Right cardiac atrium (tissue), 5 donors: ENCODE results near the gene TEX261. TPM values are rescaled to one million over a fixed set of nuclear protein-coding genes. Genes with fewer than 3 reads are reported as not detected.
"Not testable (repeated sequence)": the region's sequence is repeated elsewhere in the genome, so short reads cannot be mapped to it uniquely, and the experiment has no call there.

Experiments used
- ATAC-seq, 2 donors: fragments of 200-7000 bp; cut with Tn5 transposase; one replicate each; pipeline versions ENCODE4 v1.8.0 to v1.9.1; 2020; ENCODE audit warnings: moderate library complexity in 2 of 2, mild to moderate bottlenecking in 1 of 2
- DNase-seq, 3 donors: peaks; one replicate each; pipeline ENCODE4 v3.0.0-alpha.2; 2020
- H3K27ac ChIP-seq: one replicate; pipeline ENCODE4 v1.5.1; 2013; ENCODE audit warnings: mild to moderate bottlenecking, low read length, control low read depth, moderate library complexity
- H3K27me3 ChIP-seq: one replicate; pipeline ENCODE4 v1.6.1; 2013; ENCODE audit not compliant: control insufficient read depth, insufficient read depth
- H3K4me1 ChIP-seq: one replicate; pipeline ENCODE4 v1.6.1; 2013; ENCODE audit warnings: low read length; ENCODE audit not compliant: control insufficient read depth, insufficient read depth
- H3K4me3 ChIP-seq: one replicate; pipeline ENCODE4 v1.5.1; 2013; ENCODE audit warnings: low read length, control low read depth
- H3K9me3 ChIP-seq: one replicate; pipeline ENCODE4 v1.6.1; 2013; ENCODE audit warnings: low read length; ENCODE audit not compliant: control insufficient read depth
- WGBS: extraction: QIAGEN DNeasy Blood & Tissue Kit; methylation state at CpG from one replicate; pipeline ENCODE4 v1.1.7; 2013; 5-methylcytosine and 5-hydroxymethylcytosine counted together
- intact Hi-C, 4 donors: fragments of 100-400 bp; cut with DNase I; formaldehyde crosslinking; loops; one replicate each; pipeline versions ENCODE4 v1.11.0 to v1.14.0; 2022 to 2023
- long read RNA-seq, 4 donors: library from polyadenylated mRNA; unstranded; transcript quantifications; one replicate each; pipeline ENCODE4 v2.0.0, GENCODE V29; 2020 to 2021
- polyA plus RNA-seq: library from polyadenylated mRNA; stranded (reverse); fragments of 200-250 nt; gene quantifications from one replicate; pipeline ENCODE4 v1.2.3, GENCODE V29; 2013
- total RNA-seq, 4 donors: library from RNA; stranded (reverse); fragmentation: NEBNext Ultra II Directional; extraction: Animal tissue kit (Norgen Biotek cat#: 25700); gene quantifications; one replicate each; pipeline ENCODE4 v1.2.1, GENCODE V29; 2021
- donor health status: healthy with polysubstance abuse.
- donor health status: DM: no; HTN: yes; CAD: no.
- donor health status: DM: no; HTN: no; CAD: no.
- donor health status: DM: no; HTN: yes; CAD: no; lungs with severe emphysema.
- donor health status: DM: yes; HTN: yes; CAD: no.

Gene TEX261
- total RNA-seq = 10 to 100 TPM; 43.4 to 59.4 (median 51.0) TPM
- 37.7 TPM for polyA plus RNA-seq
- long read RNA-seq, donor 1, transcript TEX261-202 (5 exons, 758 nt) = minor isoform, 5 of 99 reads
- long read RNA-seq, donor 1, transcript TEX261-201 (6 exons, 3,441 nt) = major isoform, 60 of 99 reads
- long read RNA-seq, donor 1, partial matches to known transcripts = 7 of 99 reads
- long read RNA-seq, donor 1, other reads (novel, unspliced or antisense) = 26 of 99 reads
- long read RNA-seq, donor 2, transcript TEX261-202 (5 exons, 758 nt) = minor isoform, 9 of 70 reads
- long read RNA-seq, donor 2, transcript TEX261-201 (6 exons, 3,441 nt) = major isoform, 49 of 70 reads
- long read RNA-seq, donor 2, partial matches to known transcripts = 1 of 70 reads
- long read RNA-seq, donor 2, other reads (novel, unspliced or antisense) = 10 of 70 reads
- long read RNA-seq, donor 3, transcript TEX261-201 (6 exons, 3,441 nt) = major isoform, 15 of 59 reads
- long read RNA-seq, donor 3, partial matches to known transcripts = 38 of 59 reads
- long read RNA-seq, donor 3, other reads (novel, unspliced or antisense) = 1 of 59 reads
- long read RNA-seq, donor 4, transcript TEX261-201 (6 exons, 3,441 nt) = major isoform, 43 of 60 reads
- long read RNA-seq, donor 4, partial matches to known transcripts = 3 of 60 reads
- long read RNA-seq, donor 4, other reads (novel, unspliced or antisense) = 12 of 60 reads

DNA sequence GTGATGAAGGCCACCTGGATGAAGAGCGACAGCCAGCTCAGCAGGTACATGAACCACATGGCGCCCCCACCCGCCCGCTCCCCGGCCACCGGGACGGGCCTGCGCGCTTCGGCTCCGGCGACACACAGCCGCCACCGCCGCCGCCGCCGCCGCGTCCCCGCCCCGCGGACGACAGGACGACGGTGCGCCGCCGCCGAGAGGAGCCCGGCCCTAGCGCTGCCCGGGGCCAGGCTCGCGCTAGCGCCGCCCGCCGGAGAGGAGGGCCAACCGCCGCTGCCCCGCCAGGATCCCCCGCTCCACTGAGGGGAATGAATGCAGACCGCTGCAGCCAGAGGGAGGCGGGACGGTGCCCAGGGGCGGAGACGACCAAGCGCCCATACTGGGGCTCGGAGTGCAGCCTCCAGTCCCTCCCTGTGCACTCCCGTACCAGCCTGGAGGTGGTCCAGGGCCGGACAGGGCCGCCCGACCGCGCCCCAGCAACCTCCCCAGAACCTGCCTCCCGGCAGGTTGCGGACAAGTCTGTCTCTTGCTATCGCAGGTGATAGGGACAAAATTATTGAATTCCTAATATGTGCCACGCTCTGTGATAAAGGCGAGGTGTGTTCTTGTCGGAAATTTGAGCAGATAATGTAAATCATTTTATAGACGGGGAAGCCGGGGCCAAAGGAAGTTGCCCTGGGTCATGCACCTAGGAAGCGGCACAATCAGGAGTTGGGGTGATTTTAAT, at the start of gene TEX261:
TSS of gene TEX261 (minus strand) at position 175 of the 727 bp plus-strand sequence. CDS start at position 59, 116 bp downstream.
- intact Hi-C loops = no loop called here
- ATAC-seq (peak; percentile 98 to 99), DNase-seq (peak; percentile 91 to 97 (median 96))
- Histone ChIP-seq H3K4me1 (peaks cover 9% of the 10 kb centered on the region), H3K9me3 (no peaks in the 10 kb centered on the region), H3K4me3 (peak within 1 kb of the TSS; percentile 86), H3K27me3 (no peaks in the 10 kb centered on the region), H3K27ac (peak within 1 kb of the TSS; percentile 56)
- under 1% methylated on average over 65 of the region's 65 CpGs for WGBS

DNA sequence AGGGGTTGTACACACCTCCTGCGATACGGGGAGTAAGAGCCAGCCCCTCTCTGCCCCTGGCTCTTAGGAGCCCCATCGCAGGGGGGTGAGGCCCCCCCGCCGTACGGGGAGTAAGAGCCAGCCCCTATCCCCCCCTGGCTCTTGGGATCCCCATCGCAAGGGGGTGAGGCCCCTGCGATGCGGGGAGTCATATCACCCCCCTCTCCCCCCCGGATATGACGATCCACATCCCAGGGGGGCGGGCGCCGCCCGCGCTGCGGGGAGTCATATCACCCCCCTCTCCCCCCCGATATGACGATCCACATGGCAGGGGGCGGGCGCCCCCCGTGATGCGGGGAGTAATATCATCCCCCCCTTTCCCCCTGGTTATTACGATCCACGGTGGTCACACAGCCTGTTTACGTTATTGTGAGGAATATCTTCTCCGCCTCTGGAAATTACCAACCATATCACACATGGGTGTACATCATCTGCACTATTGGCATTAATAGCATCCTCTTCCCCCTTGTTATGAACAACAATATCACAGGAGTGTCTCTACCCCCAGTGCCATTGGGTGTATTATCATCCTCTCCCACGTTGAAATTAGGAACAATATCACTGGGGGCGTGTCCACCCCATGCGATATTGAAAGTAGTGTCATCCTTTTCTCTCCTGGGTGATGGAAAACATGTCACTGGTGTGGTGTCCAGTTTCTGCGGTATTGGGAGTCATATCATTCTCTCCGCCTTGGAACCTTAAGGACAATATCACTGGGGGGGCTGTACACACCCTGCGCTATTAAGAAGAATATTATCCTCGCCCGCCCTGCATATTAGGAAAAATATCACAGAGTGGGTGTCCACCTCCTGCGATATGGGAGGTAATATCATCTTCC, 49.1 kb upstream of the TEX261 start:
- Histone ChIP-seq H3K9me3 (no peaks in the 10 kb centered on the region), H3K4me3 (no peak overlapping the region), H3K27ac (no peak overlapping the region), H3K4me1 (no peaks in the 10 kb centered on the region), H3K27me3 (no peaks in the 10 kb centered on the region)
- DNase-seq = no peak
- 76% methylated on average over 36 of the region's 36 CpGs for WGBS
- intact Hi-C loops = no loop called here
- no peak for ATAC-seq

DNA sequence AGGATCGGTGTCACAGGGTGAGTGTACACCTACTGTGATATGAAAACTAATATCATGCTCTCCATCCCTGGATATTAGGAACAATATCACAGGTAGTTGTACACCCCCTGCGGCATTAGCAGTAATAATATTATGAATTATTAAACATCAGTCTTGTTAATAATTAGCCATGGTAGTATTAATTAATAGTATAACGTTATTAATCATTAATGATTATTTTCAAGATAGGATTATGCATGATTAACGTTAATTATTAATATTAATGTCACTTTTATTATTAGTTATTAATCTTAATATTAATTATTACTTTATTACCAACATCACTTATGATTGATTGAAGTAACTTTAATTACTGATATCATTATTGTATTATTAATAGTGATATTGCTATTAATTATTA, 47.6 kb upstream of the TEX261 start:
- intact Hi-C loops = no loop called here
- no peak overlapping the region for H3K4me3 ChIP-seq
- 70% methylated on average over 4 of the region's 4 CpGs for WGBS
- DNase-seq = no peak
- no peaks in the 10 kb centered on the region for H3K4me1 ChIP-seq
- ATAC-seq = no peak
- H3K27me3 ChIP-seq = no peaks in the 10 kb centered on the region
- H3K27ac ChIP-seq = no peak overlapping the region
- H3K9me3 ChIP-seq = no peaks in the 10 kb centered on the region

DNA sequence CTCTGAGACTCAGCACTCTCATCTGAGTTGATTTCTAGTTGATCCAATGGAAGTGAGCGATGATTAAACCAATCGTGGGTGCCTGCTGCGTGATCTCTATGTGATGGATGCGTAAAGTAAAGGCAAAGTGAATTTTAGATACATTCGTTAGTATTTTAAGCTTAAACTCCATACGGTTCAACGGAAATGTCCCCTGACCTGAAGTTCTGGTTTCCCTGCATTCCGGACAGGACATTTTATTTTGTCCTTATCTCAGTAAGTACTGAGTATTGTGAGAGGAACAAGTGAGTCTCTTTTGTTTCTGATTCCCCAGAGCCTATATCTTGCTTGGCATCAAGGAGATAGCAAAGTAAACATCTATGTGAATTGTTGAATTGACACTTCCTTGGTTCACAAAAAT, 41.6 kb upstream of the TEX261 start:
- H3K4me3 ChIP-seq, H3K27me3 ChIP-seq, H3K27ac ChIP-seq, H3K4me1 ChIP-seq, DNase-seq, H3K9me3 ChIP-seq, intact Hi-C loops, ATAC-seq: not testable (repeated sequence)
- 85% methylated on average over 8 of the region's 8 CpGs for WGBS

DNA sequence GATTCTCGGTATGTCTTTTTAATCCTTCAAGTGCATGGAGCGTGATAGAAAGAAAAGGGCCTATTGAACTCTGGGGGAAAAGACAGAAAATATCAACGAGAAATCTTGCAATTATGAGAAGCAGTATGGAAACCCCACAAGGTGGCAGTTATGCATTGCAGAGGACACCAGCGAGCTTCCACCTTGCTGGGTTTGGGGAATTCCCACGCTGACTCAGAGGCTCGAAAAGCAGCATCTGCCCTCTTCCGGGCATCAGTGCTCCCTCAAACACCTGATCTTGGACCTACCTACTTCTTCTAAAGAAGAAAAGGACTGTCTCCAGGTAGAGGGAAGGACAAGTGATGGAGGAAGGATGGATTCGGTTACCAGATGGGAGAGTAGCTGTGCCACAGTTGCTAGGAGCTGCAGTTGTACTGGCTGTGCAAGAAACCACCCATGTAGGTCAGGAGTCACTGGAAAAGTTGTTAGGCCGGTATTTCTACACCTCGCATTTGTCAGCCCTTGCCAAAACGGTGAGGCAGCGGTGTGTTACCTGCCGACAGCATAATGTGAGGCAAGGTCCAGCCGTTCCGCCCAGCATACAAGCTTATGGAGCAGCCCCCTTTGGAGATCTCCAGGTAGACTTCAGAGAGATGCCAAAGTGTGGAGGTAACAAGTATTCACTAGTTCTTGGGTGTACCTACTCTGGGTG, 29.0 kb upstream of the TEX261 start:
- H3K9me3 ChIP-seq, H3K27ac ChIP-seq, intact Hi-C loops, ATAC-seq, DNase-seq, H3K4me1 ChIP-seq, H3K27me3 ChIP-seq, H3K4me3 ChIP-seq: not testable (repeated sequence)
- WGBS = 74% methylated on average over 15 of the region's 15 CpGs

DNA sequence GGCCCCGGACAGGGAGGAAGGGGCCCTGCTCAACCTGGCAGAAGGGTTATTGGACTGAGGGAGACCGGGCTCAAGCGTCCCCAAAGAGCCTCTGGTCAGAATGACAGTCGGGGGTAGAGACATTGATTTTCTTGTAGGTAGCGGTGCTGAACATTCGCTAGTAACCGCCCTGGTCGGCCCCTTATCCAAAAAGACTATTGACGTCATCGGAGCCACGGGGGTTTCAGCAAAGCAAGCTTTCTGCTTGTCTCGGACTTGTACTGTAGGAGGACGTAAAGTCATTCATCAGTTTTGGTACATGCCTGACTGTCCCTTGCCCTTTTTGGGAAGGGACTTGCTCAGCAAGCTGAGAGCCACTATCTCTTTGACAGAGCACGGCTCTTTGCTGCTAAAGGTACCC, 26.7 kb upstream of the TEX261 start:
- ATAC-seq, H3K27me3 ChIP-seq, H3K4me3 ChIP-seq, H3K27ac ChIP-seq, intact Hi-C loops, H3K4me1 ChIP-seq, DNase-seq, H3K9me3 ChIP-seq: not testable (repeated sequence)
- 81% methylated on average over 14 of the region's 14 CpGs for WGBS

DNA sequence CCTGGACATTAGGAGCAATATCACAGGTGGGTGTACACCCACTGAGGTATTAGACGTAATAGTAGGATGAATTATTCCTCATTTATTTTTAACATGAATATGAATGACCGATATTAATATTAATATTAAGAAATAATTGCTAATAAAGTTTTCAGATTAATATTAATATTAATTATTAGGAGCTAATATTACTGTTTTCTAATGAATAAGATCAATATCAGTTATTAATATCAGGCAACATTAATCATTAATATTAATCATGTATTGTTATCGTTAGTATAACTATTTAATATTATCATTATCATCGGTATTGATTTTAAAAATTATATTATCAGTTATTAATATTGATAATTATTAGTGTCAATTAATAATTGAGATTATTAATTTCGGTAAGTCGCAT, 25.3 kb upstream of the TEX261 start:
- H3K9me3 ChIP-seq, intact Hi-C loops, DNase-seq, H3K4me3 ChIP-seq, H3K27ac ChIP-seq, ATAC-seq, H3K27me3 ChIP-seq, H3K4me1 ChIP-seq: not testable (repeated sequence)
- 83% methylated on average over 6 of the region's 6 CpGs for WGBS

DNA sequence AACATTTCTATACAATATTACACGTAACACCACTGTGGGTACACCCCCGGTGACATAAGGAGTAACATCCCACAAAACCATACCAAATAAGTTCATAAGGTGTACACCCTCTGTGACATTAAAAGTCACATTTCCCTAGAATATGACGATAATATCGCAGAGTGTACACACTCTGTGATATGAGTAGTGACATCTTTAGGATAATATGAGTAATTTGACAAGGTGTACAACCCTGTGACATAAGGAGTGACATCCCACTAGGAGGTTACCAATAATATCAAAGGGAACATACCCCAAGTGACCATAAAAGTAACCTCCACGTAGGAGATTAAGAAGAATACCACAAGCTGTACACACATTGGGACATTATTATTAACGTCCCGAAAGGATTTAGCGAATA, 24.0 kb upstream of the TEX261 start:
- H3K27me3 ChIP-seq = no peaks in the 10 kb centered on the region
- no peak overlapping the region for H3K4me3 ChIP-seq
- 83% methylated on average over 8 of the region's 8 CpGs for WGBS
- no peaks in the 10 kb centered on the region for H3K9me3 ChIP-seq
- intact Hi-C loops = no loop called here
- H3K27ac ChIP-seq = no peak overlapping the region
- ATAC-seq (no peak), DNase-seq (no peak)
- H3K4me1 ChIP-seq = no peaks in the 10 kb centered on the region

DNA sequence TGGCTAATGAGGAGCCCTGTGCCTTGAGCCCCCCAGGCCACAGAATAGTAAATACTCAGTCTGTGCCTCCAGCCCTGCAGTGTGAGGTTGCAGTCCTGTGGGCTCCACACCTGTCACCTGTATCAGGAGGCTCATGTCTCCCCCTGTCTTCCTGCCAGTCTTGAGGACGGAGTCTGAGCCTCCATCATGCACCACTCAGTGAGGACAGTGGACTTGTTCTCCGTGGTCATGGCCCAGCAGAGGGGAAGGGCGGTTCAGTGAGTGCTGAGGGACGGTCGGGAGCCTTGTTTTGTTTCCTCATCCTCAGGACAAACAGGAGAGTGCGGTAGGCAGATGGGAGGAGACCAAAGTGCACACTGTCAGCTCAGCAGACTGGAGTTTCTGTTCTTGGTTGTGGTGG, 17.1 kb upstream of the TEX261 start:
- ATAC-seq, H3K27me3 ChIP-seq, H3K9me3 ChIP-seq, H3K27ac ChIP-seq, H3K4me3 ChIP-seq, intact Hi-C loops, DNase-seq, H3K4me1 ChIP-seq: not testable (repeated sequence)
- 29% methylated on average over 6 of the region's 6 CpGs for WGBS

DNA sequence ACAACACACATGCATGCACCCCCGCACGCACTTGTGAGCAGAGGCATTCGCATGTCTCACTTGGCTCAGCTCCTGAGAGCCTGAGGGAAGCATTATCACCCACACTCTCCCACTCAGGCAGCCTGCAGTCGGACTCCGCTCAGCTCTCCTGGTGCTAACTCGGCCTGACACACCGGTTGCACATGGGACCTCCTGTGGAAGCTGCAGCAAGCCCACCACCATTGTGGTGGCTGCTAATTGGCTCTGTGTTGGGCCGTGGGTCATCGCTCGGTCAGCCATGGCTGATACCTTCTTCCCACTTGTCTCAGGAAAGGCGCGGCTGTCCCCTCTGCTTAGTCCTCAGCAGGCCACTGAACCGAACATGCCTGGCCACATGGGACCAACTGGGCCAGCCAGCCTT, 13.7 kb upstream of the TEX261 start:
- no peak overlapping the region for H3K27ac ChIP-seq
- no peaks in the 10 kb centered on the region for H3K27me3 ChIP-seq
- ATAC-seq = no peak
- H3K4me1 ChIP-seq = no peaks in the 10 kb centered on the region
- intact Hi-C loops = no loop called here
- no peak for DNase-seq
- no peak overlapping the region for H3K4me3 ChIP-seq
- WGBS = 90% methylated on average over 13 of the region's 13 CpGs
- no peaks in the 10 kb centered on the region for H3K9me3 ChIP-seq
